OCI-LY7 (cell line): Measurements from ENCODE around the gene PLXDC2.

ENCODE experiments used
- CTCF ChIP-seq: fragments of 200-600 bp; sonication (generic); conservative IDR thresholded peaks from 2 replicates; pipeline ENCODE4 v1.5.1; 2014; ENCODE audit warnings: mild to moderate bottlenecking, antibody characterized with exemption, low read length, moderate library complexity, mixed read lengths
- EZH2phosphoT487 ChIP-seq: fragments of 200-600 bp; sonication (generic); IDR thresholded peaks from 2 replicates; pipeline ENCODE4 v1.6.1; 2018; ENCODE audit warnings: low read depth, borderline replicate concordance, mild to moderate bottlenecking, mixed run types, antibody characterized with exemption, low read length, moderate library complexity, mixed read lengths

GRCh38 chr10:20162123-20162522 lies 345.9 kb downstream of the PLXDC2 start:
- TF ChIP-seq CTCF (no peak), EZH2phosphoT487 (no peak)
